Lower lobe of right lung (tissue), 2 donors: ENCODE measurements around the gene OR2T8. TPM values are rescaled to one million over a fixed set of nuclear protein-coding genes. Genes with fewer than 3 reads are reported as not detected.
A peak's percentile ranks its signal among the peaks of the same experiment; 100 is the strongest.
"Not testable (repeated sequence)": the region's sequence is repeated elsewhere in the genome, so short reads cannot be mapped to it uniquely, and the experiment has no call there.

Experiments
- ATAC-seq, 2 donors: fragments of 200-7000 bp; cut with Tn5 transposase; one replicate each; pipeline ENCODE4 v1.9.1; 2020 to 2022; ENCODE audit warnings: mild to moderate bottlenecking in 2 of 2, moderate library complexity in 2 of 2
- DNase-seq: peaks from one replicate; pipeline ENCODE4 v3.0.0-alpha.2; 2020
- H3K27ac ChIP-seq: fragments of 200-600 bp; one replicate; pipeline ENCODE4 v1.8.0; 2022
- H3K27me3 ChIP-seq: fragments of 200-600 bp; one replicate; pipeline ENCODE4 v1.8.0; 2022; ENCODE audit warnings: low read depth
- H3K36me3 ChIP-seq: fragments of 200-600 bp; one replicate; pipeline ENCODE4 v1.8.0; 2022; ENCODE audit warnings: mild to moderate bottlenecking
- H3K4me1 ChIP-seq: fragments of 200-600 bp; one replicate; pipeline ENCODE4 v1.8.0; 2022
- H3K4me3 ChIP-seq: fragments of 200-600 bp; one replicate; pipeline ENCODE4 v1.8.0; 2022; ENCODE audit warnings: mild to moderate bottlenecking
- H3K9me3 ChIP-seq: fragments of 200-600 bp; one replicate; pipeline ENCODE4 v1.8.0; 2022
- CTCF ChIP-seq: fragments of 200-600 bp; IDR thresholded peaks from one replicate; pipeline ENCODE4 v1.8.0; 2022; ENCODE audit warnings: antibody characterized with exemption, mild to moderate bottlenecking
- intact Hi-C: fragments of 100-400 bp; cut with DNase I; formaldehyde crosslinking; loops from one replicate; pipeline ENCODE4 v1.11.0; 2022
- total RNA-seq: library from RNA; stranded (reverse); fragmentation: NEBNext Ultra II Directional; extraction: Animal tissue kit (Norgen Biotek cat#: 25700); gene quantifications from one replicate; pipeline ENCODE4 v1.2.1, GENCODE V29; 2021
- donor health status: DM: no; HTN: yes; CAD: no; lungs with severe emphysema.

Gene OR2T8
- total RNA-seq, 1 donor from 2014 or later: not detected

GRCh38 chr1:247935781-247936180 is 15.7 kb downstream of the OR2T8 start:
- H3K27me3 ChIP-seq: peaks cover 5% of the 10 kb centered on the region
- H3K4me1 ChIP-seq: no peaks in the 10 kb centered on the region
- intact Hi-C loops: no loop called here
- no peak for DNase-seq
- peak in 1 of 2 donors; percentile 9 for ATAC-seq
- no peak for TF ChIP-seq CTCF
- no peaks in the 10 kb centered on the region for H3K36me3 ChIP-seq
- H3K4me3 ChIP-seq: no peak overlapping the region
- H3K9me3 ChIP-seq: no peaks in the 10 kb centered on the region
- H3K27ac ChIP-seq: no peak overlapping the region

GRCh38 chr1:247936415-247936814 is 16.4 kb downstream of the OR2T8 start:
- intact Hi-C loops: no loop called here
- ATAC-seq (peak in 1 of 2 donors; percentile 7), DNase-seq (no peak)
- Histone ChIP-seq H3K27me3 (peaks cover 5% of the 10 kb centered on the region), H3K9me3 (no peaks in the 10 kb centered on the region), H3K4me1 (no peaks in the 10 kb centered on the region), H3K36me3 (no peaks in the 10 kb centered on the region), H3K4me3 (no peak overlapping the region), H3K27ac (no peak overlapping the region)
- no peak for TF ChIP-seq CTCF

- peak; percentile 62 for TF ChIP-seq CTCF
- peak; percentile 81 to 94 for ATAC-seq
- H3K9me3 ChIP-seq, H3K27ac ChIP-seq, H3K36me3 ChIP-seq, H3K27me3 ChIP-seq, H3K4me1 ChIP-seq, intact Hi-C loops: not testable (repeated sequence)
- H3K4me3 ChIP-seq: peak overlapping the region; percentile 37
- DNase-seq: peak; percentile 87
Measured at GRCh38 chr1:247936965-247937734, 17.1 kb downstream of the OR2T8 start.

- no peak for TF ChIP-seq CTCF
- Histone ChIP-seq H3K4me1 (no peaks in the 10 kb centered on the region), H3K9me3 (no peaks in the 10 kb centered on the region), H3K4me3 (no peak overlapping the region), H3K36me3 (no peaks in the 10 kb centered on the region), H3K27ac (no peak overlapping the region), H3K27me3 (no peaks in the 10 kb centered on the region)
- DNase-seq (no peak), ATAC-seq (no peak)
- intact Hi-C loops: no loop called here
Measured at GRCh38 chr1:247942624-247943023, 22.6 kb downstream of the OR2T8 start.

GRCh38 chr1:247948558-247948957 is 28.5 kb downstream of the OR2T8 start, which contains the start of gene OR2L8:
OR2L8 (plus strand) TSS chr1:247948858; CDS start chr1:247948858, 0 bp downstream.
- intact Hi-C loops: no loop called here
- TF ChIP-seq CTCF: no peak
- no peak within 1 kb of the TSS for H3K4me3 ChIP-seq
- H3K27me3 ChIP-seq: no peaks in the 10 kb centered on the region
- no peaks in the 10 kb centered on the region for H3K4me1 ChIP-seq
- H3K9me3 ChIP-seq: no peaks in the 10 kb centered on the region
- no peaks in the 10 kb centered on the region for H3K36me3 ChIP-seq
- ATAC-seq (no peak), DNase-seq (no peak)
- no peak within 1 kb of the TSS for H3K27ac ChIP-seq
